Tibial nerve (tissue), 4 donors: ENCODE results near the gene TMEM41A. TPM values are rescaled to one million over a fixed set of nuclear protein-coding genes. Genes with fewer than 3 reads are reported as not detected.

Experiments used
- DNase-seq, 2 donors: peaks; one replicate each; pipeline ENCODE4 v3.0.0-alpha.2; 2019; ENCODE audit warnings: low spot score in 2 of 2
- H3K27ac ChIP-seq, 4 donors: fragments of 200-600 bp; sonication (generic) in 3 of 4; one replicate each; pipeline ENCODE4 v1.5.1; 2017 to 2019; ENCODE audit warnings: mild to moderate bottlenecking in 1 of 4
- H3K27me3 ChIP-seq, 2 donors: fragments of 200-600 bp; sonication (generic) in 1 of 2; one replicate each; pipeline versions ENCODE4 v1.5.1 to v1.6.0; 2017 to 2019
- H3K36me3 ChIP-seq, 3 donors: fragments of 200-600 bp; sonication (generic); one replicate each; pipeline ENCODE4 v1.5.1; 2018 to 2019
- H3K4me1 ChIP-seq, 4 donors: fragments of 200-600 bp; sonication (generic) in 3 of 4; one replicate each; pipeline ENCODE4 v1.5.1; 2017 to 2019
- H3K4me3 ChIP-seq, 4 donors: fragments of 200-600 bp; sonication (generic) in 3 of 4; one replicate each; pipeline ENCODE4 v1.5.1; 2017 to 2019; ENCODE audit warnings: mild to moderate bottlenecking in 1 of 4, moderate library complexity in 1 of 4
- H3K9me3 ChIP-seq, 4 donors: fragments of 200-600 bp; sonication (generic) in 3 of 4; one replicate each; pipeline ENCODE4 v1.5.1; 2017 to 2019
- CTCF ChIP-seq, 5 experiments: fragments of 200-600 bp in 3 of 5; fragments of 450-650 bp in 2 of 5; sonication (generic) in 3 of 5; IDR thresholded peaks; one replicate each; pipeline ENCODE4 v1.5.1; 2016 to 2019; ENCODE audit warnings: antibody characterized with exemption in 5 of 5, mild to moderate bottlenecking in 3 of 5, moderate library complexity in 2 of 5
- EP300 ChIP-seq, 2 donors: sonication (generic); formaldehyde crosslinking; IDR thresholded peaks; one replicate each; pipeline ENCODE4 v1.6.1; 2017; ENCODE audit warnings: antibody characterized with exemption in 2 of 2, mild to moderate bottlenecking in 1 of 2
- POLR2A ChIP-seq, 2 donors: fragments of 450-650 bp; IDR thresholded peaks; one replicate each; pipeline ENCODE4 v1.6.1; 2017; ENCODE audit warnings: antibody characterized with exemption in 2 of 2, mild to moderate bottlenecking in 2 of 2, moderate library complexity in 2 of 2
- WGBS, 2 donors: methylation state at CpG; one replicate each; pipeline ENCODE4 v1.1.5; 2018; 5-methylcytosine and 5-hydroxymethylcytosine counted together
- total RNA-seq, 4 donors: library from RNA; depleted of rRNA; stranded (reverse); fragments of >200 nt; gene quantifications; one replicate each; pipeline ENCODE4 v1.1.0, GENCODE V29; 2016

Gene TMEM41A
- total RNA-seq, 4 donors from 2014 or later, result 11.4 to 19.8 (median 14.9) TPM

GRCh38 chr3:185521349-185522138 lies 22.7 kb upstream of the TMEM41A start:
- Histone ChIP-seq H3K4me1 (no peaks in the 10 kb centered on the region), H3K9me3 (no peaks in the 10 kb centered on the region), H3K36me3 (no peaks in the 10 kb centered on the region), H3K27ac (no peak overlapping the region), H3K4me3 (no peak overlapping the region), H3K27me3 (no peaks in the 10 kb centered on the region)
- TF ChIP-seq EP300 (IDR thresholded peaks at IDR 0.05) (no peak), CTCF (IDR thresholded peaks at IDR 0.05) (no peak), POLR2A (IDR thresholded peaks at IDR 0.05) (no peak)
- no peak for DNase-seq
- 86 to 88% methylated on average over 7 of the region's 7 CpGs for WGBS, 2 donors

GRCh38 chr3:185519021-185519420 lies 20.2 kb upstream of the TMEM41A start:
- no peaks in the 10 kb centered on the region for H3K36me3 ChIP-seq
- H3K4me3 ChIP-seq, result no peak overlapping the region
- WGBS, 2 donors, result 79 to 84% methylated on average over 5 of the region's 5 CpGs
- no peaks in the 10 kb centered on the region for H3K27me3 ChIP-seq
- no peaks in the 10 kb centered on the region for H3K9me3 ChIP-seq
- no peak for TF ChIP-seq EP300 (IDR thresholded peaks at IDR 0.05)
- TF ChIP-seq CTCF (IDR thresholded peaks at IDR 0.05), result no peak
- TF ChIP-seq POLR2A (IDR thresholded peaks at IDR 0.05), result no peak
- no peaks in the 10 kb centered on the region for H3K4me1 ChIP-seq
- no peak for DNase-seq
- H3K27ac ChIP-seq, result no peak overlapping the region

- Histone ChIP-seq H3K27me3 (no peaks in the 10 kb centered on the region), H3K4me1 (no peaks in the 10 kb centered on the region), H3K9me3 (no peaks in the 10 kb centered on the region), H3K36me3 (no peaks in the 10 kb centered on the region), H3K27ac (no peak overlapping the region), H3K4me3 (no peak overlapping the region)
- DNase-seq, result no peak
- TF ChIP-seq CTCF (IDR thresholded peaks at IDR 0.05) (no peak), EP300 (IDR thresholded peaks at IDR 0.05) (no peak), POLR2A (IDR thresholded peaks at IDR 0.05) (no peak)
- WGBS, 2 donors, result 77 to 81% methylated on average over 2 of the region's 2 CpGs
These were observed 18.7 kb upstream of the TMEM41A start for GRCh38 chr3:185517387-185518130.

GRCh38 chr3:185511711-185512110 lies 12.9 kb upstream of the TMEM41A start:
- Histone ChIP-seq H3K27ac (no peak overlapping the region), H3K4me1 (no peaks in the 10 kb centered on the region), H3K36me3 (no peaks in the 10 kb centered on the region), H3K9me3 (no peaks in the 10 kb centered on the region), H3K4me3 (no peak overlapping the region), H3K27me3 (no peaks in the 10 kb centered on the region)
- DNase-seq, result no peak
- WGBS, 2 donors, result 78 to 82% methylated on average over 4 of the region's 4 CpGs
- TF ChIP-seq CTCF (IDR thresholded peaks at IDR 0.05), result no peak
- no peak for TF ChIP-seq EP300 (IDR thresholded peaks at IDR 0.05)
- no peak for TF ChIP-seq POLR2A (IDR thresholded peaks at IDR 0.05)
